ENCODE data around the gene TPX2. TPM values are rescaled to one million over a fixed set of nuclear protein-coding genes. Genes with fewer than 3 reads are reported as not detected.

Gene TPX2
- total RNA-seq, 4 donors from 2014 or later, result 5.9 to 10.2 (median 7.3) TPM

DNA sequence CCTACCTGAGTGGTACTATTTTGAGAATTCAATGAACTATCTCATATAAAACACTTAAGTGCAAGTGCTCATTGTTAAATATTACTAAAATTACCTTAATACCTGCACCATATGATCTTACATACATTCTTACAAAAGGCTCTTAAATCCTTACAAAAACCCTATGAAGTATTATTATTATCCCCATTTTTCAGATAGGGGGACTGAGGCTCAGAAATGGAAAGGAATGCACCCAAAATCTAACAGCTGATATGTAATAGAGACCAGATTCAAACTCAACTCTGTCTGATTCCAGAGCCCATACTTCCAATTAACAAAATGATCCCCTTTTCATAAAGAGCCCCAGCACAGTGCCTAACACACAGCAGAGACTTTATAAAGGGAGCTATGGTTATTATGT lies 33.9 kb upstream of the TPX2 start:
- DNase-seq (ENCODE audit: low spot score in 2 of 2), result no peak
- H3K4me3 ChIP-seq (ENCODE audit: low read depth, poor library complexity, severe bottlenecking), result no peak overlapping the region
- intact Hi-C loops (cut with DNase I; ENCODE audit: low total_unique reads), result no loop called here
- TF ChIP-seq, protein P1, sequence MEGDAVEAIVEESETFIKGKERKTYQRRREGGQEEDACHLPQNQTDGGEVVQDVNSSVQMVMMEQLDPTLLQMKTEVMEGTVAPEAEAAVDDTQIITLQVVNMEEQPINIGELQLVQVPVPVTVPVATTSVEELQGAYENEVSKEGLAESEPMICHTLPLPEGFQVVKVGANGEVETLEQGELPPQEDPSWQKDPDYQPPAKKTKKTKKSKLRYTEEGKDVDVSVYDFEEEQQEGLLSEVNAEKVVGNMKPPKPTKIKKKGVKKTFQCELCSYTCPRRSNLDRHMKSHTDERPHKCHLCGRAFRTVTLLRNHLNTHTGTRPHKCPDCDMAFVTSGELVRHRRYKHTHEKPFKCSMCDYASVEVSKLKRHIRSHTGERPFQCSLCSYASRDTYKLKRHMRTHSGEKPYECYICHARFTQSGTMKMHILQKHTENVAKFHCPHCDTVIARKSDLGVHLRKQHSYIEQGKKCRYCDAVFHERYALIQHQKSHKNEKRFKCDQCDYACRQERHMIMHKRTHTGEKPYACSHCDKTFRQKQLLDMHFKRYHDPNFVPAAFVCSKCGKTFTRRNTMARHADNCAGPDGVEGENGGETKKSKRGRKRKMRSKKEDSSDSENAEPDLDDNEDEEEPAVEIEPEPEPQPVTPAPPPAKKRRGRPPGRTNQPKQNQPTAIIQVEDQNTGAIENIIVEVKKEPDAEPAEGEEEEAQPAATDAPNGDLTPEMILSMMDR (IDR thresholded peaks at IDR 0.05), result no peak
- TF ChIP-seq POLR2A (IDR thresholded peaks at IDR 0.05), result no peak

DNA sequence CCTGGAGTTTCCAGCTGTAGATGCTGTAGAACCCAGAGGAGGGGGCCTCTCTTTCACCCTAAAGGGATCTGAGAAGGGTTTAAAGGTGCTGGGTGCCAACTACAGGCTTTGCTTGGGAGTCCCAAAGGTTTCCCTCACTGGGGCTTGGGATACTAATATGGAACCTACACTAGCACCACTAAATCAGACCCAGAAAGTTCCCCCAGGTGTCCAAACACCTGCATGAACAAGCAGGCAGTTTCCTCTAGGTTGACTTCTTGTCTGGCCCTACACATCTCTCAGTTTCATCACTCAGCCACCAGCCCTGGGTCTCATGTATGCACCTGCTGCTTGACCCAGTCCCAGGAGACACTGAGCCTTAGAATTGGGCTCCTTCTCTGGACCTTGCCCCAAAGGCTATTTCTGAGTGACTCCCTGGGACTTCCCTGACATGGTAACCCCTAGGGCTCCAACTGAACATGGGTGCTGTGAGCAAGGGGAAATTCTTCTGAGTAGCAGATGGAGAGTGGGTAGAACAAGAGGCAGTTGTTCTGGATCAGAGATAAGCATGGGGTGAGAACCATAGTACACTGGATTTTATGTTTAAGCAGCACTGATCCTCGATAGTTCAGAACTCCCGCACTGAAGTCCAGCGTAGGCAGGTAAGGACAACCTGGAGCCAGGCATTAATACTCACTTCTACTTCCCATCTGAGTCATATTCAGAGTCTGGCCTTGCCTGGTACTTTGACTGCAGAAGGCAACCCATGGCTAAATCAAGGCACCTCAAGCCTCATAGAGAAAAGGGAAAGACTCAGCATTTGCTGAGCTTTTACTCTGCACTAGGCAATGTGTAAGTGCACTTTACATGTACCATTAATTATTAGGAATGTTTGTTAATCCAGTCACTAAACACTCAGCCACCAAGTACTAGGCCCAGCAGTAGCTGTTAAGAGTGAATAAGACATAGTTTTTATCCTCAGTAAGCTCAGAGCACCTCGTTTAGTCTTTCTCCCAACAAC lies 33.2 kb upstream of the TPX2 start:
- DNase-seq (ENCODE audit: low spot score in 2 of 2), result no peak
- no peak for TF ChIP-seq POLR2A (IDR thresholded peaks at IDR 0.05)
- TF ChIP-seq, protein P1 (IDR thresholded peaks at IDR 0.05), result no peak
- WGBS, 2 donors, result 68 to 78% methylated on average over 4 of the region's 4 CpGs
- intact Hi-C loops (cut with DNase I; ENCODE audit: low total_unique reads), result no loop called here
- H3K4me3 ChIP-seq (ENCODE audit: low read depth, poor library complexity, severe bottlenecking), result no peak overlapping the region

DNA sequence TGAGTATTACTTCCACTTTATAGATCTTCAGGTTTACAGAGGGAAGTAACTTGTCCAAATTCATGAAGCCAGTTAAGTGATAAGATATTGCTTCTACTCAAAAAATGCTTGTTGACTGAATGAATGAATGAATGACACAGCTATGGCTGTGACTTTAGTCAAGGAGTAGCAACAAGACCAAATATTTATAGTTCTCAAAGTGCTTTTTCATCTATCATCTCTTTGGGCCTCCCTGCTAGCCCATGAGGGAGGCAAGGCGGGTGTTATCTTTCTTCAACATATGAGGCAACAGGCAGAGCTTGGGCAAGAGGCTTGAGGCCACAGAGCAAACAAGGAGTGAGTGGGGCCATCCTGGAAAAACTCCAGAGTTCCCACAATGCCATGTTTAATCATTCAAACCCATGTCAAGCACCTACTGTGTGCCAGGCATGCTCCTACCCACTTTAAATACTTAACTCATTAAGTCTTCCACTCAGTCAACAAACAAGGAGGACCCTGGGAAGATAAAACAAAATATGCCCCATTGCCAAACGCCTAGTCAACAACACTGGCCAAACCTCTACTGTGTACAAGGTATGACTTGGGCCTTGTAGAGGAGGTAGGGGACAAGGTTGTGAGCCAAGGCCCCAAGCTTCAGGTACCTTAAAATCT lies 32.4 kb upstream of the TPX2 start:
- no peak for DNase-seq (ENCODE audit: low spot score in 2 of 2)
- intact Hi-C loops (cut with DNase I; ENCODE audit: low total_unique reads), result no loop called here
- H3K4me3 ChIP-seq (ENCODE audit: low read depth, poor library complexity, severe bottlenecking), result no peak overlapping the region
- TF ChIP-seq, protein P1 (IDR thresholded peaks at IDR 0.05), result no peak
- TF ChIP-seq POLR2A (IDR thresholded peaks at IDR 0.05), result no peak
- 93 to 100% methylated on average over 2 of the region's 2 CpGs for WGBS, 2 donors

DNA sequence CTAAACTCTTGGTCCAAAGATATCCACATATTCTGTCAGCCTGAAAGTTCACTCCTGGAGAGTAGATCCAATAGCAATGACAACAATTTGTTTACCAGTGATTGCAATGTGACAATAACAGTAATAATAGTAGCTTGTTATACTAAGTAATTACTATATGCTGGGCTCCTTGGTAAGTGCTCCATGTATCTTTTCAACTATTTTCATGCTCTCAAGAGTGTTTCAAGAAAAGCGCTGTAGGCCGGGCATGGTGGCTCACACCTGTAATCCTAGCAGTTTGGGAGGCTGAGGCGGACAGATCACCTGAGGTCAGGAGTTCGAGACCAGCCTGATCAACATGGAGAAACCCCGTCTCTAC lies 31.9 kb upstream of the TPX2 start:
- TF ChIP-seq, protein P1 (IDR thresholded peaks at IDR 0.05), result no peak
- TF ChIP-seq POLR2A (IDR thresholded peaks at IDR 0.05), result no peak
- WGBS, 2 donors, result 92 to 95% methylated on average over 5 of the region's 5 CpGs
- H3K4me3 ChIP-seq (ENCODE audit: low read depth, poor library complexity, severe bottlenecking), result no peak overlapping the region
- DNase-seq (ENCODE audit: low spot score in 2 of 2), result no peak
- intact Hi-C loops (cut with DNase I; ENCODE audit: low total_unique reads), result no loop called here

DNA sequence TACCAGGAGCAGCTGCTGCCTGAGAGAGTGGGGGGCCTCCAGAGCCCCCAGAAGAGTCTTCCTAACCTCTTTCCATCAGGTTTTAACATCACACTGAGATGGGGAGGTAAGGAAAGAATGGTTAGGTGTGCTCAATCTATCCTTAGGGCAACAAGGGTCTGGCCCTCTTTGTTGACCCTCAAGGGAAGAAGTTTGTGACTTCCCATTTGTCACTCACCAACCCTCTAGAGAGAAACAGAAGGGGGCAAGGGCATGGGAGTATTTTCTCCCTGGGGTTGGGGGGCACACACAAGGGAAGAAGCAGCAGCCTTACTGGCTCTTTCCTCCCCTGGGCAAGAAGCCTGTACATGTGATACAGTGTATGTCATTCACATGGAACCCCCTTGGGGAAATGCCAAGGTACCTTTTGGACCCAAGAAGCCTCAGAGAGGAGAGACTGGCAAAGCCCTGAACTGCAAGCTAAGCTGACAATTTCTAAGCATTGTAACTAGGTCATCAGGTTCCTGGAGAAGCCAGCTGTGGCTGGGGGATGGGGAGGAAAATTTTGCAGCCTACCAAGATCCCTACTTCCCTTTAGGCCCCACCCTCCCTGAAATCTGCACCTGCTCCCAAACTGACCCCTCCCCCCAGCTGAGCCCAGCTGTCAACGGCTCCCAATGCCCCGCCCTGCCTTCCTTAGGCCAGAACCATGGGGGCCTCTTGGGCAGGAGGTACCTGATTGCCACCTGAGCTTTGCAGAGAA lies 30.9 kb upstream of the TPX2 start:
- no peak overlapping the region for H3K4me3 ChIP-seq (ENCODE audit: low read depth, poor library complexity, severe bottlenecking)
- intact Hi-C loops (cut with DNase I; ENCODE audit: low total_unique reads), result no loop called here
- peak in 1 of 2 donors; percentile 92 for DNase-seq (ENCODE audit: low spot score in 2 of 2)
- WGBS, 2 donors, result 42 to 80% methylated on average over 1 to 2 of the region's 2 CpGs
- TF ChIP-seq, protein P1 (IDR thresholded peaks at IDR 0.05), result no peak
- no peak for TF ChIP-seq POLR2A (IDR thresholded peaks at IDR 0.05)

All from lower leg skin (tissue), 4 donors.